Head of caudate nucleus (tissue), 42 donors: Measurements from ENCODE around the gene SMIM5.

Experiments used
- DNase-seq, 42 donors: peaks; one replicate each; pipeline versions ENCODE4 v3.0.0 to v3.0.0-alpha.2; 2020 to 2021; ENCODE audit warnings: mixed read lengths in 7 of 42
- intact Hi-C: fragments of 100-400 bp; cut with DNase I; formaldehyde crosslinking; loops from one replicate; pipeline ENCODE4 v1.15.0; 2022

Gene SMIM5

DNA sequence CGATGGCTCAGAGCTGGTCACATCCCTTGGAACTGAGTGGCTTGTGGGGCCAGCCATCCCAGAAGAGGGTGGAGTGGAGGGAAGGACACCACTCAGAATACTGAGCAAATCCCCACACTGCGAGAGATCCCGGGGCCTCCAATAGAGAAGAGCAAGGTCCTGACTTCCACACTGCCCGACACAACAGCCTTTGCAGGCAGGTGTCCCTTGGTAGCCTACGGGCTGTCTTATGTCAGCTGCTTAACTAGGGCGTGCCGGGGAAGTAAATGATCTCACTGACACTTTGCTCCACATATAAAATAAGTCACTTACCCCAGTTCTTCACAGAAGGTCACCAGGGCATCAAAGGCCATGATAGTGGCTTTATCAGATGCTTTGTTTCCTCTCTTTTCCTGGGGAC lies 17.6 kb downstream of the SMIM5 start:
- intact Hi-C loops = no loop called here

DNA sequence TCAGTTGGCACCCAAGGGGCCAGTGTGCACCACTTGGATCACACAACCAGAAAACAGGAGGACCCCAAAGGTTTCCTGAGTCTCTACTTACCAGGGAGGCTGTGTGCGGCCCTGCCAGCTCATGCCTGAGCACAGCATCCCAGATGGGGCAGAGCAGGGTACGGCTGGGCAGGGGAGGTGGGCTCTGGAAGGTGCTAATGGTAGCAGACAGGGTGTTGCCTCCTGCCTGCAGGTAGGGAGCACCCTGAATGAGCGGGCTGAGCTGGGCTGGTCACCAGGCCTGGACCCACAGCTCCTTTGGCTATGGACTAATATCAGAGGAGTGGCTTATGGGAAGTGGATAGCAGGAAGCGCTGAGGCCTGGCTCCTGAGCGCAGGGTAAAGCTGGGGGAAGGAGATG lies 19.1 kb downstream of the SMIM5 start:
- DNase-seq = peak in 2 of 42 donors; percentile 4 to 16
- intact Hi-C loops = no loop called here

More for the DNA sequence above, 17.6 kb downstream of the SMIM5 start:
- peak in 1 of 42 donors; percentile 1 for DNase-seq

DNA sequence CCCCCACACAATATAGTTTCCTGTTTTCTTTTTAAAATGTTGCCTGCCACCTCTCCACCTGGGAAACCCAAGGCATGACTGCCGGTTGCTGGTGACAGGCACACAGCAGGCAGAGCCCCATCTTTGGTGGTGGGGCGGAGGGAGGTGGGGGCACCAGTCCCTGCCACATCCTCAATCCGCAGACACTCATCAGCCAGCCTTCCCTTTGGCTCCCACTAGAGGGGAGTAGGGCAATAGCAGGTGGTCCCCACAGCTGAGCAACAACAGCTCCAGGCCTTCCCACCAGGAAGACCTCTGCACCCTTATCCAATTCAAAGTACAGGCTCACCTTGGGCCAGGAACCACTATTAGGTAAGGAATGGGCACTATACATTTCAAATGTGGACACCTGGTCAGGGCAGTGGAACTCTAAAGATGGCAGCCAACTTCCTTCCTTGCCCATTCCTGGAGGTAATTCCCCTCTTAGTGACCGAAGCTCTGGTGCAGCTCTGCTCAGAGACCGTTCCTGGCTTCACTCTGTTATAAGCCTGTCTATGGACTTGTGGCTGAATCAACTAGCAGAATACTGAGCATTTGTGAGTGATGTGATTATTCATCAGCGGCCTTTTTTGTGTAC lies 19.8 kb downstream of the SMIM5 start:
- DNase-seq = peak in 28 of 42 donors; percentile 31 to 83 (median 54)

GRCh38 chr17:75654176-75654575 lies 20.9 kb downstream of the SMIM5 start:
- intact Hi-C loops = no loop called here
- DNase-seq = peak in 22 of 42 donors; percentile 25 to 84 (median 62)

More for the DNA sequence above, 19.8 kb downstream of the SMIM5 start:
- intact Hi-C loops = no loop called here

GRCh38 chr17:75658237-75658636 lies 25.0 kb downstream of the SMIM5 start:
- intact Hi-C loops = no loop called here
- peak in 1 of 42 donors; percentile 28 for DNase-seq

- intact Hi-C loops = no loop called here
- DNase-seq = peak in 36 of 42 donors; percentile 28 to 89 (median 66)
These were observed 28.3 kb downstream of the SMIM5 start for GRCh38 chr17:75661531-75661930.

DNA sequence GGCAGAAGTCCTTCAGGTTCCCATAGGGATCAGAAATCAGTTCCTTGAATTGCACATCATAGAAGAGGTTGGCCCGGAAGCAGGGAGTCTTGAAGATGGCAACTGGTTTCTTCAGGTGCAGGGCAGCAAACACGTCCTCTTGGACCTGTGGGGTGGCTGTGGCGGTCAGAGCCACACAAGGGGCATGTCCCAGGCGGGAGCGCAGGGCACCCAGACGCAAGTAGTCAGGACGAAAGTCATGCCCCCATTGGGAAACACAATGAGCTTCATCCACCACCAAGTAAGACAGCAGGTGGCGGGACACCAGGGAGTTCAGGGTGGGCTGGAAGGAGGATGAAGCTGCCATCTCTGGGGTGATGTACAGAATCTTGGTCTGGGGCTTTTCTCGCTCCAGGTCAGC lies 29.3 kb downstream of the SMIM5 start:
- intact Hi-C loops = no loop called here
- DNase-seq = peak in 1 of 42 donors; percentile 6

DNA sequence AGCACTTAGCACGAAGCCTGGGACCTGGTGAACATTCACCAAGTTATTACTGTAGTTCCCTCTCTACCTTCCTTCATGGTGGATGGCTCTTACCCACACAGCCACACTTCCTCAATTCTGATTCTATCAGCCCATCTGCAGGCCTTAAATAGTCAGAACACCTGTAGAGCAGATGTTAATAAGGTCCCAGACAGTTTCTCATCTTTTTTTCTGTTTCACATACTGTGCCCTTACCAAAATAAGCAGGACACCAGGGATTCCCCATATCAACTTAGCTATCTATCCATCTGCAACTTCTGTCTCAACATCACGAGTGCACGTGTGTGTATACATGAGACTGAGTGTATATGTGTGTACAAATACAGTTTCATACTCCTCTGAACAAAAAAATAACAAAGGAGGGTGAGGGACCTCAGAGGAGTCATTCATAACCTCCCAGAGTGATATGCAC lies 30.9 kb downstream of the SMIM5 start:
- no peak for DNase-seq
- intact Hi-C loops = no loop called here

DNA sequence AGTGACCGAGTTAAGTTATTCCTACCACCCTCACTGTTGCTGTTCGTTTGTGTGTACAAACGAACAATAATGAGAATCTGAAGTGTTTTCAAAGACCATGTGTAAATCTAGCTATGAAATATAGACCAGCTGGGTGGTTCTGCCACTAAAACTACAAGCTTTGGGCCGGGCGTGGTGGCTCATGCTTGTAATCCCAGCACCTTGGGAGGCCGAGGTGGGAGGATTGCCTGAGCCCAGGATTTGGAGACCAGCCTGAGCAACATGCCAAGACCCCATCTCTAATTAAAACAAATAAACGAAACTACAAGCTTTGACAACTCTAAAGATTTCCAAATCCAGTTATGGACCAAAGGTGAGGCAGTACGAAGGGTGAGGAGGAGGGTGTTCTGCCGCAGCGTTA lies 32.7 kb downstream of the SMIM5 start:
- intact Hi-C loops = no loop called here

DNA sequence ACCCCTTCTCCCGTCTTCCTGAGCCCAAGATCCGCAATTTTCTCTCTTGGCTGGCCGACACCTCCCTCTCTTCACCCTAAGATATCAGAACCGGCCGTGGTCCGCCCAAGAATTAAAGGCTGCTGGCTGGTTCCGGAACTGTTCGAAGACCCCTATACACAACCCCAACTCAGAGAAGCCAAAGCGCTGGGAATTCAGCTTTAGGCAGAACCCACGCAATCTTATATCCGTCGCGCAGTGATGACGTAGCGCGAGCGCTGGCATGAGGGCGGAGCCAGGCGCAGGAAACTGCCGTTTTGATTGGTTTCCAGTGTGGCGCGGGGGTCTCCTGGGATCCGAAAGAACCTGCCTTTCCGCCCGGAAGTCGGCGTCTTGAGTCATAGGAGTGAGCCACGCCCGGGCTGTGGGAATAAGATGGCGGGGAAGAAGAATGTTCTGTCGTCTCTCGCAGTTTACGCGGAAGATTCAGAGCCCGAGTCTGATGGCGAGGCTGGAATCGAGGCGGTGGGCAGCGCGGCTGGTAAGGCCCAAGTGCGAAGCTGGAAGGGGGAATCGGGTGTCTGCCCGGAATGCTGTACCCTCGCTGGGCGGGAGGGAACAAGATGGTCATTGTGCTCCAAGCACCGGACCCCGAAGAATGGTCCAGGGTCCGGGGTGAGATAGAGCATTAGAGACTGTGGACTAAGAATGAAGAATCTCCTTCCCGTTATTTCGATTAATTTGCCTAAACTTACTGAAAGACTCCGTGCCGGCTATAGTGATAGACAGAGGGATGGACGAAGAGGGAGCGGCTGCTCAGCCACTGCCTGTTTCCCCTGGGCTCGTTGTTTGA lies 33.9 kb downstream of the SMIM5 start, which contains the start of the genes RECQL5 and SAP30BP:
Gene RECQL5 (minus strand): TSS at position 196 of the 832 bp plus-strand sequence. CDS start 597 bp downstream, outside the sequence.
Gene SAP30BP (plus strand): TSS at position 380 of the 832 bp plus-strand sequence. CDS start 35 bp downstream, at position 415.
- intact Hi-C loops = no loop called here
- peak; percentile 97 to 100 (median 99) for DNase-seq

More for the DNA sequence above, 32.7 kb downstream of the SMIM5 start:
- no peak for DNase-seq

DNA sequence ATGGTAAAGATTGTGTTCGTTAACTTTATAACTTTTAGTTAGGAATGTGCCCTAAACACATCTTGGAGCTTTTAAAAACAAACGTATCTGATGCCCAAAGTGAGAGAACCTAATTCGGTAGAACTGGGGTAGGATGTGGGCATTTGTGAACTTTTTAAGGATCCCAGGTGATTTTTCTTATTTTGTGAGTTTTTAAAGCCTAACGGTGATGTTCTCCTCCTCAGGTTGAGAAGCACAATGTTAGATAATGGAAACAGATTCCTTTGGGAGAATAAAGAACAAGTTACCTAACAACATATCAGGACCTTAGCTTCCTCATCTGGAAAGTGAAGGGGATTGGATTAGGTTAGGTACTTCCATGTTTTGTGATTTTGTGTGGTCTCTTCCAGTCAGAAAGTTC lies 34.6 kb downstream of the SMIM5 start:
- DNase-seq = no peak
- intact Hi-C loops = no loop called here

DNA sequence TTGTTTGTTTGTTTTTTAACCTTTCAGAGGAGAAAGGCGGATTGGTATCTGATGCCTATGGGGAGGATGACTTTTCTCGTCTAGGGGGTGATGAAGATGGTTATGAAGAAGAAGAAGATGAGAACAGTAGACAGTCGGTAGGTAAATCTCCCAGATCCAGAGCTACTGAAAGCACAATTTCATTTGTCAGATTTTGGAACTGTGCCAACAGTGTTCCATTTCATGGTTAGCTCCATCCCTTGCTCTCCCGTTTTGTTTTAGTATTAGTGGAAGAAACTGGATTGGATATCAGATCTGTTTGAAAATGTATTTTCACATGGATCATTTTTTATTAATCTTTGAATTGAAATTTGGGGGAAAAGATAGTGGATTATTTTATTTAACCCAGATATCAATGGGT lies 35.3 kb downstream of the SMIM5 start:
- intact Hi-C loops = no loop called here
- no peak for DNase-seq

- intact Hi-C loops = no loop called here
- DNase-seq = no peak
These were observed 37.6 kb downstream of the SMIM5 start for GRCh38 chr17:75670868-75671267.

GRCh38 chr17:75672011-75672410 lies 38.8 kb downstream of the SMIM5 start:
- intact Hi-C loops = no loop called here
- no peak for DNase-seq

GRCh38 chr17:75673487-75673886 lies 40.3 kb downstream of the SMIM5 start:
- DNase-seq = no peak
- intact Hi-C loops = no loop called here

GRCh38 chr17:75676461-75676860 lies 43.2 kb downstream of the SMIM5 start:
- intact Hi-C loops = loop anchor here (5.0 kb wide), 1 partner anchor 76 kb away; no protein-coding TSS in a partner anchor
- no peak for DNase-seq

- intact Hi-C loops = loop anchor here (5.0 kb wide), 1 partner anchor 73 kb away; no protein-coding TSS in a partner anchor
- peak in 26 of 42 donors; percentile 27 to 85 (median 57) for DNase-seq
These were observed 46.5 kb downstream of the SMIM5 start for GRCh38 chr17:75679706-75680211.

DNA sequence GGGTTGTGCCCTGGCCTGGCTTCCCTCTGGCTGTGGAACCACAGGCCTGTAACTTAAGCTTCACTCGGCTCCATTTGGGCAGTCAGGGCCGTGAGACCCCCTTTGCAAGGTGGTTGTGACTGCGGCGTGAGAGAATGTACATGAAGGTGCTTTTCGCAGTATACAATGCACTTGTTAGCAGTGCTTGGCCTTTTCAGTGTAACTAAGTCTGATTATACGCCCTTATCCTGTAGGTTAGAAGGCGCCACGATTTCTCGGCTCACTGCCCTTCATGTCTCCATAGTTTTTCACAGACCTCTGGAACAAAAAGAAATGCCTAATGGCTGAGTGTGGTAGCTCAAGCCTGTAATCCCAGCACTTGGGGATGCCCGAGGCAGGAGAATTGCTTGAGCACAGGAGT lies 47.2 kb downstream of the SMIM5 start:
- DNase-seq = no peak
- intact Hi-C loops = no loop called here

GRCh38 chr17:75681289-75681688 lies 48.1 kb downstream of the SMIM5 start:
- intact Hi-C loops = no loop called here
- DNase-seq = no peak

DNA sequence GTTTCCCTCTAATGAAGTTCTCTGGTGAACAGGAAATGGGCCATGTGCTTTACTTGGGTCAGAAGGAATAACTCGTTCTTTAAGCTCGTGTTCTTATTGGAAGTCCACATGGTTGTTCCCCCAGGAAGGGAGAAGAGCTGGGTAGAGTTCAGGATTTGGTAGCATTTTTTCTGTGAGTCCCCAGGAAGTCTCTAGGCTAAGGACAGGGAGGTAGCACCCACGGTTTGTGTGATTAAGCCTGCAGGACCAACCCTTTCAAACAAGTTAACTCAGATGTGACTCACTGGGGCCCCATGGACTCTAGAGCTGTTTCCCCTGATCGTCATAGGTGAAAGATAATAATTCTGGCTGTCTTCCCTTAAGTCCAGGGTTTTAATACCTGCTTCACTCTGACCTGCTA lies 50.3 kb downstream of the SMIM5 start:
- intact Hi-C loops = no loop called here
- no peak for DNase-seq
